DND-41 (cell line): ENCODE measurements around the gene FBXW5.
A peak's percentile ranks its signal among the peaks of the same experiment; 100 is the strongest.

Experiments used
- ATAC-seq: fragments of 200-7000 bp; cut with Tn5 transposase; 3 replicates; pipeline ENCODE4 v1.9.1; 2021; ENCODE audit warnings: low read depth; ENCODE audit not compliant: insufficient read depth
- DNase-seq: peaks from one replicate; pipeline ENCODE4 v3.0.0-alpha.2; 2020
- H2AFZ ChIP-seq: 2 replicates; pipeline ENCODE4 v1.6.0; 2012; ENCODE audit warnings: low read depth, low read length
- H3K27ac ChIP-seq: 2 replicates; pipeline ENCODE4 v1.5.1; 2012; ENCODE audit warnings: low read length, inconsistent platforms
- H3K27me3 ChIP-seq: fragments of 200-600 bp; sonication (generic); 2 replicates; pipeline ENCODE4 v1.6.0; 2012; ENCODE audit warnings: low read length, mild to moderate bottlenecking, inconsistent platforms; ENCODE audit not compliant: insufficient read depth, poor library complexity
- H3K36me3 ChIP-seq: 2 replicates; pipeline ENCODE4 v1.5.1; 2012; ENCODE audit warnings: low read length, inconsistent platforms; ENCODE audit not compliant: insufficient read depth
- H3K4me1 ChIP-seq: 2 replicates; pipeline ENCODE4 v1.5.1; 2012; ENCODE audit warnings: mild to moderate bottlenecking, low read length; ENCODE audit not compliant: insufficient read depth
- H3K4me2 ChIP-seq: 2 replicates; pipeline ENCODE4 v1.6.0; 2012; ENCODE audit warnings: mild to moderate bottlenecking, moderate library complexity, low read length, inconsistent platforms; ENCODE audit not compliant: insufficient read depth
- H3K4me3 ChIP-seq, 2 experiments: fragments of 200-600 bp in 1 of 2; shearing (Covaris generic) in 1 of 2; 2 replicates each; pipeline ENCODE4 v1.5.1; 2012 to 2016; ENCODE audit warnings: inconsistent platforms in 2 of 2, low read length in 2 of 2, mild to moderate bottlenecking in 2 of 2, low read depth in 1 of 2, moderate library complexity in 1 of 2
- H3K79me2 ChIP-seq: 2 replicates; pipeline ENCODE4 v1.6.0; 2012; ENCODE audit warnings: low read length, inconsistent platforms; ENCODE audit not compliant: insufficient read depth
- H3K9ac ChIP-seq: 2 replicates; pipeline ENCODE4 v1.6.0; 2012; ENCODE audit warnings: low read depth, mild to moderate bottlenecking, inconsistent platforms, low read length, moderate library complexity
- H3K9me3 ChIP-seq: 2 replicates; pipeline ENCODE4 v1.5.1; 2012; ENCODE audit warnings: low read length, moderate library complexity, mild to moderate bottlenecking, inconsistent platforms; ENCODE audit not compliant: insufficient read depth, severe bottlenecking
- H4K20me1 ChIP-seq: 2 replicates; pipeline ENCODE4 v1.6.0; 2012; ENCODE audit warnings: low read length; ENCODE audit not compliant: insufficient read depth
- CTCF ChIP-seq: IDR thresholded peaks from 2 replicates; pipeline ENCODE4 v1.5.1; 2012; ENCODE audit warnings: borderline replicate concordance, low read length, moderate library complexity, mild to moderate bottlenecking; ENCODE audit not compliant: poor library complexity, severe bottlenecking; ENCODE audit errors: extremely low read depth
- EZH2 ChIP-seq: IDR thresholded peaks from 3 replicates; pipeline ENCODE4 v1.6.1; 2012; ENCODE audit warnings: borderline replicate concordance, low read depth, mild to moderate bottlenecking, moderate library complexity, low read length, inconsistent platforms; ENCODE audit not compliant: severe bottlenecking

The FBXW5 gene

DNA sequence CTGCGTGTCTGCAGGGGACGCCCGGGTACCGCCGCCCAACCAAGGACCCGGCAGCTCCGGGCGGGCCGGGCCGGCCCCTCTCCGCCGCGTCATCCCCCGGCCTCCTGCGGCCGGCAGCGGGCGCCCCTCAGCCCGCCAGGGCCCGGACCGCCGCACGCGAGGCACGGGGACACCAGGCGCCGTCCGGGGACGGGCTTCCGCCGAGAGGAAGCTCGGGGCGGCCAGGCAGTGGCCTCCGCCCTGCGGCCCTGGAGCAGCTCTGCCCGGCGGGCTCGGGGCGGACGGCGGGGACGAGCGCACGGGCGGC, 373 bp downstream of the FBXW5 start:
- Histone ChIP-seq H3K4me2 (peak overlapping the region; percentile 91), H4K20me1 (peaks cover 17% of the 10 kb centered on the region), H3K36me3 (peaks cover 34% of the 10 kb centered on the region), H2AFZ (peak overlapping the region; percentile 71), H3K4me1 (peaks cover 31% of the 10 kb centered on the region), H3K4me3 (peak overlapping the region; percentile 82 to 94; a peak in 3 of 4 replicates), H3K27me3 (no peaks in the 10 kb centered on the region), H3K9ac (peak overlapping the region; percentile 89), H3K27ac (peak overlapping the region; percentile 84), H3K9me3 (no peaks in the 10 kb centered on the region), H3K79me2 (peaks cover 23% of the 10 kb centered on the region)
- no peak for TF ChIP-seq EZH2
- TF ChIP-seq CTCF, result no peak
- ATAC-seq, result no peak; the same call in 1 of the 3 replicates
- DNase-seq, result no peak

- H4K20me1 ChIP-seq, result peaks cover 17% of the 10 kb centered on the region
- H3K4me2 ChIP-seq, result peak overlapping the region; percentile 91
- peak overlapping the region; percentile 82 to 94; a peak in 3 of 4 replicates for H3K4me3 ChIP-seq
- TF ChIP-seq EZH2 (no peak), CTCF (no peak)
- H3K4me1 ChIP-seq, result peaks cover 27% of the 10 kb centered on the region
- ATAC-seq (peak; percentile 20), DNase-seq (peak; percentile 38)
- H3K27me3 ChIP-seq, result no peaks in the 10 kb centered on the region
- H2AFZ ChIP-seq, result peak overlapping the region; percentile 71; the same call in 1 of the 2 replicates
- H3K79me2 ChIP-seq, result peaks cover 23% of the 10 kb centered on the region
- H3K9ac ChIP-seq, result peak overlapping the region; percentile 89
- H3K27ac ChIP-seq, result peak overlapping the region; percentile 84
- peaks cover 34% of the 10 kb centered on the region for H3K36me3 ChIP-seq
- H3K9me3 ChIP-seq, result no peaks in the 10 kb centered on the region
Observed at GRCh38 chr9:136943291-136944211, 987 bp downstream of the FBXW5 start.

GRCh38 chr9:136942881-136943230, 1.7 kb downstream of the FBXW5 start:
- DNase-seq (no peak), ATAC-seq (no peak)
- peaks cover 23% of the 10 kb centered on the region for H3K79me2 ChIP-seq
- peaks cover 17% of the 10 kb centered on the region for H4K20me1 ChIP-seq
- H3K36me3 ChIP-seq, result peaks cover 36% of the 10 kb centered on the region
- peak overlapping the region; percentile 89; the same call in 1 of the 2 replicates for H3K9ac ChIP-seq
- TF ChIP-seq CTCF (no peak), EZH2 (no peak)
- peak overlapping the region; percentile 91 for H3K4me2 ChIP-seq
- H3K27ac ChIP-seq, result no peak overlapping the region
- peaks cover 27% of the 10 kb centered on the region for H3K4me1 ChIP-seq
- H3K4me3 ChIP-seq, result peak overlapping the region in 1 of 2 experiments; percentile 30; a peak in 1 of 4 replicates
- no peak overlapping the region for H2AFZ ChIP-seq
- no peaks in the 10 kb centered on the region for H3K9me3 ChIP-seq
- no peaks in the 10 kb centered on the region for H3K27me3 ChIP-seq
